Heart left ventricle (tissue), 16 donors: ENCODE results near the gene KIF5B. TPM values are rescaled to one million over a fixed set of nuclear protein-coding genes. Genes with fewer than 3 reads are reported as not detected.

Source experiments
- ATAC-seq, 4 donors: fragments of 200-7000 bp; cut with Tn5 transposase; one replicate each; pipeline ENCODE4 v1.9.1; 2020 to 2022; ENCODE audit warnings: moderate library complexity in 4 of 4, mild to moderate bottlenecking in 3 of 4, moderate number of reproducible peaks in 1 of 4
- DNase-seq, 5 donors: peaks; one replicate each; pipeline ENCODE4 v3.0.0-alpha.2; 2020
- H3K27ac ChIP-seq, 12 donors: fragments of 200-600 bp; sonication (generic) in 4 of 12; one replicate each; pipeline versions ENCODE4 v1.5.0 to v1.8.0; 2016 to 2022; ENCODE audit warnings: mild to moderate bottlenecking in 2 of 12
- H3K27me3 ChIP-seq, 9 donors: fragments of 200-600 bp; sonication (generic) in 2 of 9; one replicate each; pipeline versions ENCODE4 v1.5.1 to v1.8.0; 2016 to 2022; ENCODE audit warnings: mild to moderate bottlenecking in 3 of 9
- H3K36me3 ChIP-seq, 9 donors: fragments of 200-600 bp; sonication (generic) in 2 of 9; one replicate each; pipeline versions ENCODE4 v1.5.0 to v1.8.0; 2018 to 2022; ENCODE audit warnings: mild to moderate bottlenecking in 2 of 9
- H3K4me1 ChIP-seq, 12 donors: fragments of 200-600 bp; sonication (generic) in 4 of 12; one replicate each; pipeline versions ENCODE4 v1.5.0 to v1.8.0; 2016 to 2022; ENCODE audit warnings: mild to moderate bottlenecking in 3 of 12
- H3K4me3 ChIP-seq, 12 donors: fragments of 200-600 bp; sonication (generic) in 4 of 12; one replicate each; pipeline versions ENCODE4 v1.5.0 to v1.8.0; 2017 to 2022; ENCODE audit warnings: mild to moderate bottlenecking in 9 of 12, moderate library complexity in 4 of 12
- H3K9me3 ChIP-seq, 12 donors: fragments of 200-600 bp; sonication (generic) in 4 of 12; one replicate each; pipeline versions ENCODE4 v1.5.0 to v1.8.0; 2016 to 2022; ENCODE audit warnings: mild to moderate bottlenecking in 1 of 12
- POLR2A ChIP-seq, 2 donors: fragments of 450-650 bp; IDR thresholded peaks; one replicate each; pipeline ENCODE4 v1.6.1; 2017; ENCODE audit warnings: antibody characterized with exemption in 2 of 2, mild to moderate bottlenecking in 2 of 2, moderate library complexity in 2 of 2
- WGBS, 4 donors: extraction: QIAGEN DNeasy Blood & Tissue Kit in 2 of 4; methylation state at CpG; one replicate each; pipeline versions ENCODE4 v1.1.5 to v1.1.7; 2013 to 2018; 5-methylcytosine and 5-hydroxymethylcytosine counted together
- intact Hi-C, 10 donors: fragments of 100-400 bp; cut with DNase I; formaldehyde crosslinking; loops; one replicate each; pipeline versions ENCODE4 v1.11.1 to v1.14.2; 2022
- polyA plus RNA-seq, 2 donors: library from polyadenylated mRNA; stranded (reverse); fragments of 200-250 nt; gene quantifications; one replicate each; pipeline ENCODE4 v1.2.3, GENCODE V29; 2013
- total RNA-seq, 9 donors: library from RNA; depleted of rRNA in 2 of 9; stranded (reverse); fragments of >200 nt in 2 of 9; fragmentation: NEBNext Ultra II Directional in 3 of 9; extraction: Animal tissue kit (Norgen Biotek cat#: 25700) in 3 of 9; gene quantifications; one replicate each; pipeline versions ENCODE4 v1.1.0 to v1.2.4, GENCODE V29; 2016 to 2023
- TF ChIP-seq, protein P1 (sequence below), 12 donors: fragments of 200-600 bp; sonication (generic) in 4 of 12; IDR thresholded peaks; one replicate each; pipeline versions ENCODE4 v1.5.0 to v1.8.0; 2018 to 2022; ENCODE audit warnings: antibody characterized with exemption in 12 of 12, mild to moderate bottlenecking in 5 of 12
- donor health status: ischemic (EF 13 %, LVEDD 7.1; RV severe dilation, severe dysfunction).
- donor health status: healthy with polysubstance abuse.
- donor health status: DM: no; HTN: yes; CAD: no.
- donor health status: DM: no; HTN: no; CAD: no.
- donor health status: ischemic (EF 25% LVEDD 6.9; RV normal size, moderate dysfunction).
- donor health status: ischemic (EF 25% LVEDD 5.7; RV mildly dilated, moderate dysfunction).
- donor health status: healthy.
- donor health status: DM: yes; HTN: yes; CAD: no.
- donor health status: ischemic (EF 35%, LVEDD 5.7; RV mildly dilated, moderate dysfunction).
- donor health status: nonischemic (EF 11% LVEDD 7.7; RV severe dilation, severe dysfunction).
- donor health status: DM: yes; HTN: yes; CAD: no.
- donor health status: PGD.
- donor health status: ischemic (EF 29% LVEDD 5.4; RV normal size, mild dysfunction).
- donor health status: nonischemic (EF 23%, LVEDD 6.1; RV moderate dilation, normal function).

KIF5B gene
- total and polyA plus RNA-seq, 11 donors, result 65.6 to 178 (median 144) TPM

DNA sequence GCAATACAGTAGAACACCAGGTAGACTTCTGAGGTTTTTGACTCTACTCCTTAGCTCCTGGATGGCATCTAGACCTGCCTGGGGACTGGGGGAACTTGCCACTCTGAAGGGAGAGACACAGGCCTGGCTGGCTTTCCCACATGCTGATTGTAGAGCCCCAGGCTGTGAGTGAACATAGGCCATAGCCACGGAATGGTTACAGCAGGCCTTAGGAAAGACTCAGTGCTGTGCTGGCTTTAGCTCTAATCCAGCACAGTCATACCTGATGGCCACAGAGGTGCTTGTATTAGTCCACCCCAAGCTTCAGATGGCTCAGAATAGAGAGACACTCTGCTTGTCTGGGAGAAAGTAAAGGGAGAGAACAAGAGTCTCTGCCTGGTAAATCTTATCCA, 92.6 kb downstream of the KIF5B start:
- H3K27me3 ChIP-seq, result no peaks in the 10 kb centered on the region
- intact Hi-C loops, result no loop called here

DNA sequence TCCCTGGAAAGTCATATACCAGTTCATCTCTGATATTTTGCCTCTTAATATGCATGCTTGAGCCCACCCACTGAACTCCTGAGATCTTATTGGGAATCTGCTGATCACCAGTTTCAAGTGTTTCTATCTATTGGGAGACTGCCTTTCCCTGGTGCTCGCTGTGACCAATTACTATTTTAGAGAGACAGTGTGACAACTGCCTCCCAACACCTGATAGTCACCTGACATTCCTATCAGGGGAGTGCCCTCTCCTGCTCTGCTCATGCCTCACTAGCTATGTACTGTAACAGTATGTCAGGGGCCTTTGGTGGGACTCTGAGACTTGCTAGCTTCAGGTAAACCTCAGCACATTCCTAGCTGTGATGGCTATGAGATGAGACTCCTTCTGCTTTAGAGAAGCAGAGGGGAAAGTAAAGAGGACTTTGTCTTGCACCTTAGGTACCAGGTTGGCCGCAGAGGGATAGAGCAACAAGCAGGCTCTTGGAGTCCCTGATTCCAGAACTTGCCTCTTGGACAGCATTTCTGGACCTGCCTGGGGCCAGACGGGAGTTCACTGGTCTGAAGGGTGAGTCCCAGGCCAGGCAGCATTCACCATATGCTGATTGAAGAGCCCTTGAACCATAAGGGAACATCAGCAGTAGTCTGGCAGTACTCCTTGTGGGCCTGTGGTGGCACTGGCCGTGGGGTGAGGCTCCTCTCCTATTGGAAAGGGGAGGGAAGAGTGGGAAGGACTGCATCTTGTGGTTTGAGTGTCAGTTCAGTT, 93.2 kb downstream of the KIF5B start:
- TF ChIP-seq POLR2A (IDR thresholded peaks at IDR 0.05), result no peak
- TF ChIP-seq, protein P1, sequence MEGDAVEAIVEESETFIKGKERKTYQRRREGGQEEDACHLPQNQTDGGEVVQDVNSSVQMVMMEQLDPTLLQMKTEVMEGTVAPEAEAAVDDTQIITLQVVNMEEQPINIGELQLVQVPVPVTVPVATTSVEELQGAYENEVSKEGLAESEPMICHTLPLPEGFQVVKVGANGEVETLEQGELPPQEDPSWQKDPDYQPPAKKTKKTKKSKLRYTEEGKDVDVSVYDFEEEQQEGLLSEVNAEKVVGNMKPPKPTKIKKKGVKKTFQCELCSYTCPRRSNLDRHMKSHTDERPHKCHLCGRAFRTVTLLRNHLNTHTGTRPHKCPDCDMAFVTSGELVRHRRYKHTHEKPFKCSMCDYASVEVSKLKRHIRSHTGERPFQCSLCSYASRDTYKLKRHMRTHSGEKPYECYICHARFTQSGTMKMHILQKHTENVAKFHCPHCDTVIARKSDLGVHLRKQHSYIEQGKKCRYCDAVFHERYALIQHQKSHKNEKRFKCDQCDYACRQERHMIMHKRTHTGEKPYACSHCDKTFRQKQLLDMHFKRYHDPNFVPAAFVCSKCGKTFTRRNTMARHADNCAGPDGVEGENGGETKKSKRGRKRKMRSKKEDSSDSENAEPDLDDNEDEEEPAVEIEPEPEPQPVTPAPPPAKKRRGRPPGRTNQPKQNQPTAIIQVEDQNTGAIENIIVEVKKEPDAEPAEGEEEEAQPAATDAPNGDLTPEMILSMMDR (IDR thresholded peaks at IDR 0.05), result no peak
- intact Hi-C loops, result no loop called here
- Histone ChIP-seq H3K9me3 (no peaks in the 10 kb centered on the region), H3K4me1 (peaks cover 0 to 46% (median 0%) of the 10 kb centered on the region in 12 donors), H3K27me3 (no peaks in the 10 kb centered on the region), H3K4me3 (no peak overlapping the region), H3K27ac (no peak overlapping the region), H3K36me3 (no peaks in the 10 kb centered on the region)
- WGBS, 4 donors, result 89 to 92% (median 90%) methylated on average over 4 of the region's 4 CpGs
- ATAC-seq (no peak), DNase-seq (no peak)

More for the DNA sequence above, 92.6 kb downstream of the KIF5B start:
- ATAC-seq (no peak), DNase-seq (no peak)
- no peak overlapping the region for H3K4me3 ChIP-seq
- H3K36me3 ChIP-seq, result no peaks in the 10 kb centered on the region
- 86 to 100% (median 89%) methylated on average over 1 of the region's 1 CpG for WGBS, 4 donors
- no peak overlapping the region for H3K27ac ChIP-seq
- H3K9me3 ChIP-seq, result no peaks in the 10 kb centered on the region
- peaks cover 0 to 46% (median 0%) of the 10 kb centered on the region in 12 donors for H3K4me1 ChIP-seq
- TF ChIP-seq, protein P1 (IDR thresholded peaks at IDR 0.05), result no peak
- TF ChIP-seq POLR2A (IDR thresholded peaks at IDR 0.05), result no peak

DNA sequence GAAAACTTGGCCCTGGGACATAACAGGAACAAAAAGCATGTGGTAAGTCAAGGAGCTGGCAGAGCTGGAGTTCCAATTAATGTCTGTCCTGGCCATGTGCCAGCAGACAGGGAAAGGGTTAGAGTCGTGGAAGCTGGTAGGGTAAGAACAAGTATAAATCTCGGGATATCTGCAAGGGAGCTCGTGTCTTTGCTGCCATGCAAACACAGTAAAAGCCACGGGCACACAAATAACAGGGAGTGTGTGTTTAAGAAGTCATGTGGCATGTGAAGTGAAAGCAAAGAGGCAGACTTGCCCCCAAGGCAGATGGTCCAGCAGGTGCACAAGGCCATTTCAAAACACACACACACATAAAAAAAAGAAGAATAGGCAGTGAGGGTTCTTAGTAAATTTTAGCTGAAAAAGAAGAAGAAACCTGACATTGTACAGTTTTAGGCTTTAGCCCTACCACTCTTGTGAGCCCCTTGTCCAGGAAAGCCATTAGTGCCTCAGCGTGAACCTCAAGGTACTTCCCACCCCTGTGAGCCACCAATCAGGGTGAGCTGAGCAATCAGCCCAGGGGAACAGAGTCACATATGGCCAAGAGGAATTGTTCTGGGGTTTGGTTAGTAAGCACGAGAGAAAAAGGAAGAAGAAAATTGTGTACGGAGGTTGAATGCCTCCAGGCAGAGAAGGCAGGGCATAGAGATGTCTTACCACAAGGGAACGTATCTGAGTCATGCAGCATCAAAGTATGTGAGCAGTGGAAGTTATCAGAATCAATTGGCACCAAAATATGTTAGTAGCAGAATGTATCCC, 94.7 kb downstream of the KIF5B start:
- Histone ChIP-seq H3K4me3 (no peak overlapping the region), H3K27ac (no peak overlapping the region), H3K4me1 (peaks cover 0 to 46% (median 0%) of the 10 kb centered on the region in 12 donors), H3K36me3 (no peaks in the 10 kb centered on the region), H3K27me3 (no peaks in the 10 kb centered on the region), H3K9me3 (no peaks in the 10 kb centered on the region)
- ATAC-seq (peak in 1 of 4 donors; percentile 50), DNase-seq (no peak)
- intact Hi-C loops, result no loop called here
- no peak for TF ChIP-seq POLR2A (IDR thresholded peaks at IDR 0.05)
- TF ChIP-seq, protein P1 (IDR thresholded peaks at IDR 0.05), result no peak
- WGBS, 4 donors, result 72 to 76% (median 73%) methylated on average over 8 of the region's 8 CpGs
